GM21360 (cell line): ENCODE results near the gene ANO3.
A peak's percentile ranks its signal among the peaks of the same experiment; 100 is the strongest.

ENCODE experiments used
- ATAC-seq: cut with Tn5 transposase; IDR thresholded peaks from one replicate; pipeline ENCODE4 v1.9.1; 2021; ENCODE audit warnings: mild to moderate bottlenecking, moderate library complexity; ENCODE audit not compliant: unreplicated experiment

The ANO3 gene

DNA sequence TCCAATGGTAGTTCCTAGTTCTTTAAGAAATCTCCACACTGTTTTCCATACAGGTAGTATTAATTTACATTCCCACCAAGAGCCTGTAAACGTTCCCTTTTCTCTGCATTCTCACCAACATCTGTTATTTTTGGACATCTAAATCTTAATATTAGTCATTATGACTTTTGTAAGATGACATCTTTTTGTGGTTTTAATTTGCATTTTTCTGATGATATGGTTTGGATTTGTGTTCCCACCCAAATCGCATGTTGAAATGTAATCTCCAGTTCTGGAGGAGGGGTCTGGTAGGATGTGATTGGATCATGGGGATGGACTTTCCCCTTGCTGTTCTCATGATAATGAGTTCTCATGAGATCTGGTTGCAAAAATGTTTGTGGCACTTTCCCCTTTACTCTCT lies 151.2 kb downstream of the ANO3 start:
- no peak for ATAC-seq

DNA sequence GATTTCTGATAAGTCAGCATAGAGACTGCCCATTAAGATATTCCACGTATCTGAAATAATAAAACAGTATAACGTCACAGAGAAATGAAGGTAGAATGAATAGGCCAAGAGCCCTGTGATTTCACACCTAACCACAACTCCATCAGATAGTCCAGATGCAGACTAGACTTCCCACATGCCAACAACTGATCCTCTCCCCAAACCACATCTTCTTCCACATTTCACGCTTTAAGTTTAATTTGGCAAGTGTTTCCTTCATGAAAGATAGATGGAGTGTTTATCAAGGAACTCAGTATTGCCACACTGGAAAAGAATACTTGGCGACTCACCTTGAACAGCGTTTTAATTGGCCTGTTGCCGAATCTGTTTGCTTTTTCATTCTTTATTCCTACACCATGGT lies 158.6 kb downstream of the ANO3 start:
- no peak for ATAC-seq

DNA sequence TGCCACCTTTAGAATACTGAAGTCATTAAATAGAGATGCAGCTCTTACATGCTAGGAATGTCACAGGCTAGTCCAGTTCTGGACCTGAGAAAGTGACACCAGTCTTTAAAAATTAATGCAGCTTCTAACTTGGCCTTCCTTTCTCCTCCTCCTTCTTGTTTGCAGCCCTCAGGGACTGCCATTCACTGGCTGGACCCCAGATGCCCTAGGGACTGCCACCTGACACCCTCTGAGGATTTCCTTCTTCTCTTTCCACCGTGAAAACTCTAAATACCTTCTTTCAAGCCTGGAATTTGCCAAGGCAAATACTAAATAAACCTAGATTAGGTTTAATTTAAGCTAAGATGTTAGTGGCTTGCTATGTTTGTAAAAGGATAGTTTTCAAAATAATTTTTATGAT lies 161.7 kb downstream of the ANO3 start:
- ATAC-seq: no peak

DNA sequence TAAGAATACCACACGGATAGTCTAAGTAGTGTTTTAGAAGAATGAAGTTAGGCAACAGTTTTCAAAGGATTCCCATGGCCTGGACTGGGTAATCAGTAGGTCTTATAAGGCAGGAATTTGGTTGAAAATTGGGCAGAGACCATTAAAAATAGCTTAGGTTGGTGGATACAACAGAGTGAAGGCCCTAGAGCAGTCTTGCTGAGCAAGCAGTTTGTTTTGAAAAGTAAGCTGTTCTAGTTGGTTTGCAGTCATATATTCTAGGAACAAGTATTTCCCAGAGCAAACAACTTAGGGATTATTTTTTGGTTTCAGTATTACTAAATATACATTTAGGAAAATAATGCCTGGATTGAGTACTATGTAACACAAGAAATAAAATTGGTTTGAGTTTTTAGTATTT lies 175.3 kb downstream of the ANO3 start:
- no peak for ATAC-seq

DNA sequence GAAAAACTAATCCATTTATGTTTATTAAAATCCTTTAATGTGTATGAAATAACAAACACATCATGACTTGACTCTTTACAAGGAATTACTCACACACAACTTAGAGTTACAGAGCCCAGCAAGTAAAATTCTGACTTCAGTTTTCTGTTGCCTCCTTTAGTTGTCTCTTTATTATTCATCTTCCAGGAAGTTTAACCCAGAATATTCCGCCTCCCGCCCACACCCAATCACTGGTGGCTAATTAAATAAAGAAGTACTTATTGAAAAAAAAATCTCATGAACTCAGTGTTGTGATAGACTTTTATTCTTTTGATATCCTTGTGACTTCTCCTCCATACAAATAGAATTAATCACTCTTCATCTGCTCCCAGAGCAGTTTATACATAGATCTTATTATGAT lies 178.2 kb downstream of the ANO3 start:
- no peak for ATAC-seq

DNA sequence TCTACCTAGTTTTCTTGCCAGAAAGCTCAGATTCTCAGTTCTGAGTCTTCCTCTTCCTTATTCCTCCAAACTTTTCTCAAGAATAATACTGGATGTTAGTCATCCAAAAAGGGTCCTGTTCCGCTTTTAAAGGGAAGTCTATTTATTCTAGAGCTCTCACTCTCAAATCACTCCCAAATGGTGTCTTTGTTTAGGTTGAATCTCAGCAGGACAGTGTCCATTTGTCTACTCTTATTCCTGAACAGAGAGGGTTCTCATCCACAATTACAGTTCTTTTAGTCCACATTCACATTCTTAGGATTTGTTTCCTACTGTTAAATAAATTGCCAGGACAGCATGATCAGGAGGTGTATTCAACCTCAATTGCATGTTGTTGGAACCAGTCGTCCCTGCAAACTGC lies 178.8 kb downstream of the ANO3 start:
- ATAC-seq: no peak

DNA sequence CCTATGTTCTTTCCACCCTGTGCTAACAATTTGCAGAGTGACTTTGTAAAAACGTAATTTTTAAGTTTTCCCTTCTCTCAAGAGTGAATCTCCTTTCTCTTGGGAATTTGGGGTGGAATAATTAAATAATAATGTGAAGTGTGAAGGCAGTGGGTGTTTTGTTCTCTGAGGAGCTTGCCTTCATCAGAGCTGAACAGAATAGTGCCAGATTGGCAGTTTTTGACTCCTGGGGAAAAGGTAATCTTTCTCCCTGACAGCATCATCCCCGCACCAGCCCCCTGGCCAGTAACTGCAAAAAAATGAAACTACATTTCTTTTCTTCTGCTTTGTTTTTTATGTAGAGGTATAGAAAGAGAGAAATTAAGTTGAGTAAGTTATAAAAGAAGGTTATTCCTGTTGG lies 180.3 kb downstream of the ANO3 start:
- ATAC-seq: no peak

DNA sequence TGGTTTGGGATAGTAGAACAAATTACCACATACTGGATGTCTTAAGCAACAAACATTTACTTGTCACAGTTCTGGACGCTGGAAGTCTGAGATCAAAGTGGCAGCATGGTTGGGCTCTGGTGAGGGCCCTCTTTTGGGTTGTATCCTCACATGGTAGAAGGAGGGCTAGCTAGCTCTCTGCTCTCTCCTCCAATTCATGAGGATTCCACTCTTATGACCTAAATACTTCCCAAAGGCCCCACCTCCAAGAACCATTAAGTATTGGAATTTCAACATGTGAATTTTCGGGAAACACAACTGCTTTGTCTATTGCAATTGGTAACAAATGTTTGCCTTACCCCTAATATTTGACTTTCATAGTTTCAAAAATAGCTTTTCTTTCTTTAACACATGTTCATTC lies 187.5 kb downstream of the ANO3 start:
- ATAC-seq: no peak

DNA sequence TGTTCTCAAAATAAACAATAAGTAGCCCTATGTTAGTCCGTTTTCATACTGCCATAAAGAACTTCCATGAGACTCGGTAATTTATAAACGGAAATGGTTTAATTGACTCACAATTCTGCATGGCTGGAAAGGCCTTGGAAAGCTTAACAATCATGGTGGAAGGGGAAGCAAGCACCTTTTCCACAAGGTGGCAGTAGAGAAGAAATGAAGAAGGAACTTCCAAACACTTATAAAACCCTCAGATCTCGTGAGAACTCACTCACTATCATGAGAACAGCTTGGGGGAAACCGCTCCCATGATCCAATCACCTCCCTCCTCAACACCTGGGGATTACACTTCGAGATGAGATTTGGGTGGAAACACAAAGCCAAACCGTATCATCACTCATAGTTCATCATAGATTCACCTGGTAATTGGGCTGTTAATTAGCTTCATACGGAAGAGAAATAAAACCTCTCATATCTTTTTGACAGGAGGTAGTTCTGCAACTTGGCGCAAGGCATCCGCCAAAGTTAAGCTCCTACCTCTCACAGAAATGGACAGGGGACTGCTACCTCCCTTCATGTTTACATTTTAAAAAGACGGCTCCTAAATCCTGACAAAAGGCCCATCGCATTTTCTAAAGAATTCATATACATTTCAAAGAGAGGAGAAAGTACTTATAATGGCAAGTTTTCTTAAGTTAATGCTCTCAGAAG lies 191.1 kb downstream of the ANO3 start:
- ATAC-seq: no peak

DNA sequence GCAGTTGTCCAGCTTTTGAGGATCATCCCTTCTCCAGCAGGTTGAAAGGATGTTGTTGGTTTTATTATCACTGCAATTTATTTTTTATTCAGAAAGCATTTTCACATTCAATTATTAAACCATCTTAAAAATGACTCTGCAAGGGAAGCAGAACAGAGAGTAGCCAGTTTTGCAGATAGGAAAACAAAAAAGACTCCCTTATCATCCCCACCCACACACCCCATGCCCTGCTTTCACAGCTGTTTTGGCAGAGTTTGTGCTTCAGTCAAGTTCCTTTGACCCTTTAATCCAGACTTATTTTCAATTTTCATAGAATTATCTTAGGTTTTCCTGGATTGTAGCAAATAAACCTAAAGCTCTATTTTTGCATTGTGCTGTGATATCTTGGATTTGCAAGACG lies 195.8 kb downstream of the ANO3 start:
- peak; percentile 53 for ATAC-seq

DNA sequence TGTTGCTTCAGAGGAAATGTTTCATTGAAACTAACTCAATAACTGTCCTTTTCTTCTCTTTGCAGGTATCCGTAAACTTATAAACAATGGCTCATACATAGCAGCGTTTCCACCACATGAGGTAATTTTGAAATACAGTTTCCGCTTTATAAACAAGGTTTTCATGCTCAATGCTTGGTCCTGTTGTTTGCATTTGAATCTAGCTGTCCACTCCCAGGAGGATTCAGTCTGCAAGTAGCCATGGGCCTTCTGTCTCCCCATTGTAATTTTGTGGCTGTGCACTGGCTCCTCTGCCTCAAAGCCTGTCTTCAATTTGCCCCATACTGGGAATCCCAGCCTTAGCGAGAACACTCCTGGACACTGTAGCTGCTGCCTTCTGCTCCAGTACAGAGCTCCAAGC lies 205.4 kb downstream of the ANO3 start:
- no peak for ATAC-seq

DNA sequence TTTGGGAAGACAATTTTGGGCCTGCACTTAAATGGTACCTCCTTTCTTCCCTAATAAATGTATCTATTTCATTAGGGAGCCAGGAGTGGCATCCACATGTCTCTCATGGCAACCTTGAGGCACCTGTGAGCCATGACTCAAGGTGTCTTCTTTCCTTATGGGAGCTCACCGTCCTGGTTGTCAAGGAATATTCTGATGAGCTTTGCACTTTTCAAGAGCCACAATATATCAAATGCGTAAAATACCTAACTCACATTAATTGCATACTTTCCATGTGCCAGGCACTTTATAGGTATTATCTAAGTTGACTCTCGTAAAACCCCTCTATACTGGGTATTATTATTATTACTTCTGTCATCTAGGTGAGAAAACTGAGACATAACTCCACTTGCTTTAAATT lies 207.6 kb downstream of the ANO3 start:
- no peak for ATAC-seq

DNA sequence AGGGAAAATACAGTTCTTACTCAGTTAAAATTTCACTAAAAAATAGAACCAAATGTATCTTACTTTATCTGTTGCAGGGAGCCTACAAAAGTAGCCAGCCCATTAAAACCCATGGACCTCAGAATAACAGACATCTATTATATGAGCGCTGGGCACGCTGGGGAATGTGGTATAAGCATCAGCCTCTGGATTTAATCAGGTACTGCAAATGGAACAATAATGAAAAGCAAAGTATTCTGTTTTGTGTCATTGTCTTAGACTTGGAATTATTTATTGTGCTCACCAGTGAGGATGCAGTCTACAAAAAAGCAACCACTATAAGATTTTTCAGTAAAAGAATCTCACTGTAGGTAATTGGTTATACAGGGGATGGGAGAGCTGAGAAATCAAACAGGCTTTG lies 209.9 kb downstream of the ANO3 start:
- ATAC-seq: no peak

DNA sequence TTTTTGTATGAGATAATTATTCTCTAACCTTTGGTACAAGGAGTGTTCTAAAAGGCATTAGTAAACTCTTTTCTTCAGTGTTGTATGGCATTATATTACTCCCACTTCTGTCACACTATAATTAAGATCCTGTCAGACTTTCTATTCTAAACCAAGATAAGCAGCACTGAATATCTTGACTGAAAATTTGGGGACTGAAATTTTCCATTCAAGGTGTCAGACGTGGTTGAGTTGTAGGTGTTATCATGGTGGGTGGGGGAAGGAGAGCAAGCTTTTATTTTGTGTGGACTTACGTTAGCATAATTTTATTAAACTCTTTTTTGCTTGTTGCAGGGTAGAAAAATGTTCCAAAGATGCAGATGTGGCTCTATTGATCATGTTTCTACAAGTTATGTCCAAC lies 217.2 kb downstream of the ANO3 start:
- no peak for ATAC-seq

DNA sequence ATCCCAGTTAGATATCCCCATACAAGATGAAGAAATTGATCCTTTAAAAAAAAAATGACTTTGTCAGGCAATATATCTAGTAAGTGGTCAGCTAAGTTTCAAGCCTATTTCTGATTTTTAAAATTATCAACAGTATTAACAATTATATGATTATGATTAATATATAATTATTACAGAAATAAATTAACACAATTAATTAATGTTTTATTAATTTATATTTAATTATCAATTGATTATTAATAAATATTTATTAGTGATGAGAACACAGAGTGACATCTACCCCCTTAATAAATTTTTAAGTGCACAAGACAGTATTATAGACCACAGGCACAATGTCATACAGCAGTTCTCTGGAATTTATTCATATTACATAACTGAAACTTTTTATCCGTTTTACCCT lies 218.1 kb downstream of the ANO3 start:
- no peak for ATAC-seq

DNA sequence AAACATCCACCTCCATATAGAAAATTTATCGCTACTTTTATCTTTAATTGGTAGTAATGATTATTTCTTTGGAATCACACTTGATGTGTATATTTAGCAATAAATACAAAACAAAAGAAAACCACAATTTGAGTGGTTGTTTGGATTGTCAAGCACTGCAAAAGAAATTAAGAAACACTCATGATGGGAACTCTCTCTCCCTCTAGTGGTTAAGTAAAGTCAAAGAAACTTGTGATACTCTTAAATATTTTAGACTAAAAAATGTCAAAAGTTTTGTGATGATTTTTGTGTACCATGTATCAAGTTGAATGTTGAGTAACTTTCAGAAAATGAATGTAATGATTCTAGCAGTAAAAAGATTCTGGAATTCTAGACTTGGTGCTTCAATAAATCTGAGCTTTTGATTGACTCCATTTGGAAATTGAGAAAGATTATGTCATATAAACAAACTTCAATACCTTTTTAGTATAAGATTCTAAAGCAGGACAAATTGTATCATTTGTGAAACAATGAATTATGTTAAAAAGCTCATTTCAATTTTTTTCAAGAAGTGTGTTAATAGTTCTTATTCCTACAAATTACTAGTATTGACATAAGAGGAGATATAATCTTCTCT lies 219.4 kb downstream of the ANO3 start:
- ATAC-seq: no peak

DNA sequence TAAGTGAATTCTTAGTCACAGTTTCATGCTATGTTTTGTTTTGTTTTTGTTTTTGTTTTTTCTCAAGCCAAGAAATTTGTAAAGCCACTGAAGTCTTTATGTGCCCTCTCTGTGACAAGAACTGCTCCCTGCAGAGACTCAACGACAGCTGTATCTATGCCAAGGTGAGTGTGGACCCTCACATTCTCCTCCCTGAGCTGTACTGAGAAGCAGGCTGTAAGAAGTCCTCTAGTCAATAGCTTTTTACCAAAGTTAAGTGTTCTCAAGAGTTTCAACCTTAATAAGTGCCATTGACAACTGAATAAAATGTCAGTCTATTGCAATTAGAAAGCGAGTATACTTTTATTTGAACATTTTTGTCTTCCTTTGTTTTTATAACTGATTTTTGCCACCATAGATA lies 221.3 kb downstream of the ANO3 start:
- ATAC-seq: no peak

DNA sequence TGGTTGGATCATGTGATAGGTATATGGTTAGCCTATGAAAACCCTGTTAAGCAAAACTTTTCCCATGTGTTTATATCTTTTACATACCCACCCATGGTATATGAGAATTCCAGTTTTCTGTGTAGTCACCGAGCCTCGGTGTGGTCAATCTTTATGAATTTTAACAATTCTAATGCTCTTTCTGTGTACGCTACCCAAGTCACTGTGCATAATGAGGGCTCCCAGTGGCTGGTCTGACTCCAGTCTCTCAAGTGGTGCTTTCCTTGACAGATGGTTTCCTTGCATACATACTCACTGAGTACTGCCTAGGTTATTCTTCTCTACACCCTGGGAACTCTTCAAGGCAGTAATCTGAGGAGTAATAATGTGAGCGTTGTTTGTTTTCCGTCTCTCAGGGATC lies 222.5 kb downstream of the ANO3 start:
- no peak for ATAC-seq

DNA sequence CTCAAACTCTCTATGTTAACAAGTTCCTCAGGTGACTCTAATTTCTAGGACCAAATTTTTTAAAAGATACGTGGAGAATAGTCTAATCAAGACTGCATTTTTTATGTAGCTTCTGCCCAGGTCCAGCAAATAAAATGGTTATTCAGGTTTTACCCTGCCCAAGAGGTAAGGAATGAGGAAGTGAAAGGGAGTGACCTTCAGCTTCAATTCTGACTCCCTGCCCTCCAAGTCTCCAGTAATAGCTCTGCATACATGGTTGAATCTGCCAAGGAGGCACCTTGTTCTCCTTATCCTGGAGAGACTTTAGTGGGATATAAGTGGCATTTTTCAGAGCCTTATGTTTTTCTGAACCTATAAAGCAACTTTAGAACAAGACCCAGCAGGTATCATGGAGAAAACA lies 224.7 kb downstream of the ANO3 start:
- ATAC-seq: no peak

DNA sequence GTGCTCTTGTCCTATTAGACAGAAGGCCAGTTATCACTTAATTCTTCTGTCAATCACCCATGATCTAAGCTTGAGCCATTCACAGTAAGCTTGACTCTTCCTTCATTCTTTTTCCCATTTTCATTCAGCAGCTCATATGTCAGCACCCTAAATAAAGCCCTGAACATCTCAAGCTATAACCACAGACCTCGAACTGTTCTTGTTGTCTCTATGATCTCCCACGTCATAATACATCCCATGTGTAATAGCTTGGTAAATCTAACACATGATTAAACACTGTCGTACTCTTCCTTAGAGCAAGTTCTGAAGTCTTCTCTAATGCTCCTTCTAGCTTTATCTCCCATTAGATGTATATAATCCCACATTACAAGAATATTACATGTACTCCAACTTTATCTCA lies 225.7 kb downstream of the ANO3 start:
- ATAC-seq: no peak

DNA sequence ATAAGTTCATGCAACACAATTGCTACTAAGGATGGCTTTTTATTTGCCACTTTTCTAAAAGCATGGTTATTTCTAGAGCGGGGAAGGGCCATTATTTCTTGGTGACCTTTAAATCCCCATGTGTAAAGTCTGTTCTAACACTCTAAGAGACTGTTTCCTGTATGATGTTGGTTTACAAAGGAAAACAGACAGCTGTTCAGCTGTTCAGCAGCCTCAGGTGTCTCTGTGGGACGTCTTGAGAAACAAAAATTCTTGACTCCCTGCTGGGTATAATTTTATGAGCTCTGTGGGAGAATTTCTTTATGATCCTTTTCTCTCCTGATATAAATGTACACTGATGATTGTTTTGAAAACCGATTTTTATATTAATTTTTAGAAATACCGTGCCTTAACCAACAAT lies 226.3 kb downstream of the ANO3 start:
- no peak for ATAC-seq

DNA sequence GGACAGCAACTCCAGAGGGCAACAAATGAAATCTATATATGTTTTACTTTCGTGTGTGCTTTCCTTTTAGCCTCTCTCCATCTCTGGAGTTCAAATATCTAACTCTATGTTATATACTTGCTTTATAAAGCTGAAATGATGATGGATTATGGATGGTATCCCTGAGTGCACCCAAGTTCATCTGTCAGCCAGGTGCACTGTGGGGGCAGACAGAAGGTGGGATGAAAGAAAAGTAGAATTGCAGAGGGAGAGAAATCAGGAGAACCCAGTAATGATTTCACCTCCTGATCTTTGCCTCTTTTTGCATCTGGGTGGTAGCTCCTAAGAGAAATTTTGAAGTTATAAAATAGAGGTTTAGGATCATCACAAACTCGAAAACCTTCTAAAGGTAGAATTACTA lies 237.7 kb downstream of the ANO3 start:
- ATAC-seq: no peak
